HEK293 (cell line): Measurements from ENCODE around the gene MCRIP2.

Experiments used
- CTCF ChIA-PET: fragments of 350-600 bp; formaldehyde crosslinking; extraction: SDS; loops from one replicate; lab custom pipeline; 2021; ENCODE audit warnings: antibody characterized with exemption; lab: Yijun Ruan, JAX
- POLR2A ChIA-PET: fragments of 300-600 bp; formaldehyde crosslinking; extraction: SDS; loops from one replicate; lab custom pipeline; 2020; ENCODE audit warnings: antibody characterized with exemption, inconsistent platforms; lab: Yijun Ruan, JAX
- H3K27ac ChIP-seq: fragments of 200-500 bp; sonication (Bioruptor generic); 2 replicates; pipeline ENCODE4 v1.5.1; 2014; ENCODE audit warnings: low read depth, low read length, control low read depth, inconsistent platforms; ENCODE audit errors: extremely low read depth
- H3K36me3 ChIP-seq, 2 experiments: fragments of 200-500 bp in 1 of 2; sonication (Bioruptor generic) in 1 of 2; 1 replicate in 1 of 2; 2 replicates in 1 of 2; pipeline ENCODE4 v1.5.1; 2014 to 2017; ENCODE audit warnings: inconsistent platforms in 2 of 2, low read length in 2 of 2; ENCODE audit not compliant: control insufficient read depth in 2 of 2, insufficient read depth in 1 of 2
- H3K4me1 ChIP-seq: fragments of 200-500 bp; sonication (Bioruptor generic); 2 replicates; pipeline ENCODE4 v1.5.1; 2014; ENCODE audit warnings: mild to moderate bottlenecking, low read length, inconsistent platforms; ENCODE audit not compliant: control insufficient read depth, insufficient read depth
- H3K4me3 ChIP-seq: 2 replicates; pipeline ENCODE4 v1.5.1; 2011; ENCODE audit warnings: low read depth, mild to moderate bottlenecking, control low read depth, low read length, moderate library complexity
- H3K9me3 ChIP-seq: fragments of 200-500 bp; sonication (Bioruptor generic); 2 replicates; pipeline ENCODE4 v1.5.1; 2014; ENCODE audit warnings: low read depth, low read length, inconsistent platforms; ENCODE audit not compliant: control insufficient read depth, insufficient read depth
- HIC1 ChIP-seq: fragments of 450-650 bp; formaldehyde crosslinking; IDR thresholded peaks from 2 replicates; pipeline ENCODE4 v1.5.1; 2016; ENCODE audit warnings: missing biosample characterization, missing genetic modification characterization
- ZBTB6 ChIP-seq: fragments of 450-650 bp; formaldehyde crosslinking; IDR thresholded peaks from 2 replicates; pipeline ENCODE4 v1.5.1; 2017; ENCODE audit warnings: missing biosample characterization, missing genetic modification characterization
- ZNF174 ChIP-seq: fragments of 450-650 bp; formaldehyde crosslinking; IDR thresholded peaks from 2 replicates; pipeline ENCODE4 v1.5.0; 2017; ENCODE audit warnings: missing biosample characterization, mild to moderate bottlenecking, missing genetic modification characterization
- ZNF184 ChIP-seq: fragments of 450-650 bp; IDR thresholded peaks from 2 replicates; pipeline ENCODE4 v1.5.1; 2018; ENCODE audit warnings: missing biosample characterization, mild to moderate bottlenecking, missing genetic modification characterization
- ZNF2 ChIP-seq: fragments of 450-650 bp; formaldehyde crosslinking; IDR thresholded peaks from 2 replicates; pipeline ENCODE4 v1.5.1; 2016; ENCODE audit warnings: missing biosample characterization, missing genetic modification characterization
- ZNF214 ChIP-seq: fragments of 450-650 bp; formaldehyde crosslinking; IDR thresholded peaks from 2 replicates; pipeline ENCODE4 v1.5.1; 2017; ENCODE audit warnings: missing biosample characterization, mild to moderate bottlenecking, missing genetic modification characterization, borderline replicate concordance
- ZNF266 ChIP-seq: fragments of 450-650 bp; formaldehyde crosslinking; IDR thresholded peaks from 2 replicates; pipeline ENCODE4 v1.5.1; 2016; ENCODE audit warnings: missing biosample characterization, missing genetic modification characterization, low read depth
- ZNF324 ChIP-seq: fragments of 450-650 bp; formaldehyde crosslinking; IDR thresholded peaks from 2 replicates; pipeline ENCODE4 v1.5.1; 2016; ENCODE audit warnings: missing biosample characterization, missing genetic modification characterization
- ZNF488 ChIP-seq: fragments of 450-650 bp; formaldehyde crosslinking; IDR thresholded peaks from 2 replicates; pipeline ENCODE4 v1.5.1; 2016; ENCODE audit warnings: missing biosample characterization, missing genetic modification characterization
- ZNF514 ChIP-seq: fragments of 450-650 bp; formaldehyde crosslinking; IDR thresholded peaks from 2 replicates; pipeline ENCODE4 v1.5.1; 2016; ENCODE audit warnings: missing biosample characterization, missing genetic modification characterization
- ZNF670 ChIP-seq: fragments of 450-650 bp; formaldehyde crosslinking; IDR thresholded peaks from 2 replicates; pipeline ENCODE4 v1.5.1; 2016; ENCODE audit warnings: missing biosample characterization, missing genetic modification characterization, low read depth
- ZNF785 ChIP-seq: fragments of 450-650 bp; formaldehyde crosslinking; IDR thresholded peaks from 2 replicates; pipeline ENCODE4 v1.5.1; 2016; ENCODE audit warnings: missing biosample characterization, missing genetic modification characterization
- TF ChIP-seq, protein P1 (sequence below): fragments of 450-650 bp; formaldehyde crosslinking; IDR thresholded peaks from 2 replicates; pipeline ENCODE4 v1.5.1; 2016; ENCODE audit warnings: missing biosample characterization, missing genetic modification characterization
- TF ChIP-seq, protein P2 (sequence below): fragments of 450-650 bp; IDR thresholded peaks from 2 replicates; pipeline ENCODE4 v1.5.1; 2018; ENCODE audit warnings: missing biosample characterization, missing genetic modification characterization
- TF ChIP-seq, protein P3 (sequence below): fragments of 450-650 bp; formaldehyde crosslinking; IDR thresholded peaks from 2 replicates; pipeline ENCODE4 v1.5.1; 2016; ENCODE audit warnings: missing biosample characterization, missing genetic modification characterization
- TF ChIP-seq, protein P4 (sequence below): fragments of 450-650 bp; formaldehyde crosslinking; IDR thresholded peaks from 2 replicates; pipeline ENCODE4 v1.5.1; 2016; ENCODE audit warnings: missing biosample characterization, missing genetic modification characterization
- TF ChIP-seq, protein P5 (sequence below): fragments of 450-650 bp; formaldehyde crosslinking; IDR thresholded peaks from 2 replicates; pipeline ENCODE4 v1.5.1; 2016; ENCODE audit warnings: missing biosample characterization, missing genetic modification characterization

Gene MCRIP2

GRCh38 chr16:626787-627453 lies 14.7 kb upstream of the MCRIP2 start:
- Histone ChIP-seq H3K27ac (no peak overlapping the region), H3K9me3 (no peaks in the 10 kb centered on the region), H3K4me3 (no peak overlapping the region), H3K36me3 (no peaks in the 10 kb centered on the region), H3K4me1 (peaks cover 2% of the 10 kb centered on the region; the same call in 1 of the 2 replicates)
- ChIA-PET POLR2A (no interaction called here), CTCF (no interaction called here)
- TF ChIP-seq, protein P1, sequence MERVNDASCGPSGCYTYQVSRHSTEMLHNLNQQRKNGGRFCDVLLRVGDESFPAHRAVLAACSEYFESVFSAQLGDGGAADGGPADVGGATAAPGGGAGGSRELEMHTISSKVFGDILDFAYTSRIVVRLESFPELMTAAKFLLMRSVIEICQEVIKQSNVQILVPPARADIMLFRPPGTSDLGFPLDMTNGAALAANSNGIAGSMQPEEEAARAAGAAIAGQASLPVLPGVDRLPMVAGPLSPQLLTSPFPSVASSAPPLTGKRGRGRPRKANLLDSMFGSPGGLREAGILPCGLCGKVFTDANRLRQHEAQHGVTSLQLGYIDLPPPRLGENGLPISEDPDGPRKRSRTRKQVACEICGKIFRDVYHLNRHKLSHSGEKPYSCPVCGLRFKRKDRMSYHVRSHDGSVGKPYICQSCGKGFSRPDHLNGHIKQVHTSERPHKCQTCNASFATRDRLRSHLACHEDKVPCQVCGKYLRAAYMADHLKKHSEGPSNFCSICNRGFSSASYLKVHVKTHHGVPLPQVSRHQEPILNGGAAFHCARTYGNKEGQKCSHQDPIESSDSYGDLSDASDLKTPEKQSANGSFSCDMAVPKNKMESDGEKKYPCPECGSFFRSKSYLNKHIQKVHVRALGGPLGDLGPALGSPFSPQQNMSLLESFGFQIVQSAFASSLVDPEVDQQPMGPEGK (tag by site-specific recombination): peak; percentile 36; the same call in 1 of the 2 replicates
- TF ChIP-seq ZNF266 (no peak), ZNF174 (tag by site-specific recombination) (no peak), ZNF324 (tag by site-specific recombination) (0 out of 2 replicates have a peak, but pooled peaks have one; percentile 73), ZNF785 (tag by site-specific recombination) (0 out of 2 replicates have a peak, but pooled peaks have one; percentile 31), ZNF184 (tag by site-specific recombination) (0 out of 2 replicates have a peak, but pooled peaks have one; percentile 53), ZNF488 (no peak), ZNF670 (tag by site-specific recombination) (no peak), ZNF214 (tag by site-specific recombination) (no peak), ZNF514 (tag by site-specific recombination) (no peak), ZNF2 (tag by site-specific recombination) (0 out of 2 replicates have a peak, but pooled peaks have one; percentile 27), HIC1 (peak; percentile 73), ZBTB6 (tag by site-specific recombination) (peak; percentile 48; the same call in 1 of the 2 replicates)
- TF ChIP-seq, protein P2, sequence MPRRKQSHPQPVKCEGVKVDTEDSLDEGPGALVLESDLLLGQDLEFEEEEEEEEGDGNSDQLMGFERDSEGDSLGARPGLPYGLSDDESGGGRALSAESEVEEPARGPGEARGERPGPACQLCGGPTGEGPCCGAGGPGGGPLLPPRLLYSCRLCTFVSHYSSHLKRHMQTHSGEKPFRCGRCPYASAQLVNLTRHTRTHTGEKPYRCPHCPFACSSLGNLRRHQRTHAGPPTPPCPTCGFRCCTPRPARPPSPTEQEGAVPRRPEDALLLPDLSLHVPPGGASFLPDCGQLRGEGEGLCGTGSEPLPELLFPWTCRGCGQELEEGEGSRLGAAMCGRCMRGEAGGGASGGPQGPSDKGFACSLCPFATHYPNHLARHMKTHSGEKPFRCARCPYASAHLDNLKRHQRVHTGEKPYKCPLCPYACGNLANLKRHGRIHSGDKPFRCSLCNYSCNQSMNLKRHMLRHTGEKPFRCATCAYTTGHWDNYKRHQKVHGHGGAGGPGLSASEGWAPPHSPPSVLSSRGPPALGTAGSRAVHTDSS (tag by site-specific recombination): no peak
- TF ChIP-seq, protein P3, sequence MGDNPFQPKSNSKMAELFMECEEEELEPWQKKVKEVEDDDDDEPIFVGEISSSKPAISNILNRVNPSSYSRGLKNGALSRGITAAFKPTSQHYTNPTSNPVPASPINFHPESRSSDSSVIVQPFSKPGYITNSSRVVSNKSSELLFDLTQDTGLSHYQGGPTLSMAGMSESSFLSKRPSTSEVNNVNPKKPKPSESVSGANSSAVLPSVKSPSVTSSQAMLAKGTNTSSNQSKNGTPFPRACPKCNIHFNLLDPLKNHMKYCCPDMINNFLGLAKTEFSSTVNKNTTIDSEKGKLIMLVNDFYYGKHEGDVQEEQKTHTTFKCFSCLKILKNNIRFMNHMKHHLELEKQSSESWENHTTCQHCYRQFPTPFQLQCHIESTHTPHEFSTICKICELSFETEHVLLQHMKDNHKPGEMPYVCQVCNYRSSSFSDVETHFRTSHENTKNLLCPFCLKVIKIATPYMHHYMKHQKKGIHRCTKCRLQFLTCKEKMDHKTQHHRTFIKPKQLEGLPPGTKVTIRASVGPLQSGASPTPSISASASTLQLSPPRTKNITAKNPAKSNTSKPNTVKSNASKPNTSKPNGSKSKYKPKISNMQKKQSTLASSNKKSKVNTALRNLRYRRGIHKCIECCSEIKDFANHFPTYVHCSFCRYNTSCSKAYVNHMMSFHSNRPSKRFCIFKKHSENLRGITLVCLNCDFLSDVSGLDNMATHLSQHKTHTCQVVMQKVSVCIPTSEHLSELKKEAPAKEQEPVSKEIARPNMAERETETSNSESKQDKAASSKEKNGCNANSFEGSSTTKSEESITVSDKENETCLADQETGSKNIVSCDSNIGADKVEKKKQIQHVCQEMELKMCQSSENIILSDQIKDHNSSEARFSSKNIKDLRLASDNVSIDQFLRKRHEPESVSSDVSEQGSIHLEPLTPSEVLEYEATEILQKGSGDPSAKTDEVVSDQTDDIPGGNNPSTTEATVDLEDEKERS (tag by site-specific recombination): no peak
- TF ChIP-seq, protein P4, sequence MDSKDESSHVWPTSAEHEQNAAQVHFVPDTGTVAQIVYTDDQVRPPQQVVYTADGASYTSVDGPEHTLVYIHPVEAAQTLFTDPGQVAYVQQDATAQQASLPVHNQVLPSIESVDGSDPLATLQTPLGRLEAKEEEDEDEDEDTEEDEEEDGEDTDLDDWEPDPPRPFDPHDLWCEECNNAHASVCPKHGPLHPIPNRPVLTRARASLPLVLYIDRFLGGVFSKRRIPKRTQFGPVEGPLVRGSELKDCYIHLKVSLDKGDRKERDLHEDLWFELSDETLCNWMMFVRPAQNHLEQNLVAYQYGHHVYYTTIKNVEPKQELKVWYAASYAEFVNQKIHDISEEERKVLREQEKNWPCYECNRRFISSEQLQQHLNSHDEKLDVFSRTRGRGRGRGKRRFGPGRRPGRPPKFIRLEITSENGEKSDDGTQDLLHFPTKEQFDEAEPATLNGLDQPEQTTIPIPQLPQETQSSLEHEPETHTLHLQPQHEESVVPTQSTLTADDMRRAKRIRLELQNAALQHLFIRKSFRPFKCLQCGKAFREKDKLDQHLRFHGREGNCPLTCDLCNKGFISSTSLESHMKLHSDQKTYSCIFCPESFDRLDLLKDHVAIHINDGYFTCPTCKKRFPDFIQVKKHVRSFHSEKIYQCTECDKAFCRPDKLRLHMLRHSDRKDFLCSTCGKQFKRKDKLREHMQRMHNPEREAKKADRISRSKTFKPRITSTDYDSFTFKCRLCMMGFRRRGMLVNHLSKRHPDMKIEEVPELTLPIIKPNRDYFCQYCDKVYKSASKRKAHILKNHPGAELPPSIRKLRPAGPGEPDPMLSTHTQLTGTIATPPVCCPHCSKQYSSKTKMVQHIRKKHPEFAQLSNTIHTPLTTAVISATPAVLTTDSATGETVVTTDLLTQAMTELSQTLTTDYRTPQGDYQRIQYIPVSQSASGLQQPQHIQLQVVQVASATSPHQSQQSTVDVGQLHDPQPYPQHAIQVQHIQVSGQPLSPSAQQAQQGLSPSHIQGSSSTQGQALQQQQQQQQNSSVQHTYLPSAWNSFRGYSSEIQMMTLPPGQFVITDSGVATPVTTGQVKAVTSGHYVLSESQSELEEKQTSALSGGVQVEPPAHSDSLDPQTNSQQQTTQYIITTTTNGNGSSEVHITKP: no peak
- TF ChIP-seq, protein P5, sequence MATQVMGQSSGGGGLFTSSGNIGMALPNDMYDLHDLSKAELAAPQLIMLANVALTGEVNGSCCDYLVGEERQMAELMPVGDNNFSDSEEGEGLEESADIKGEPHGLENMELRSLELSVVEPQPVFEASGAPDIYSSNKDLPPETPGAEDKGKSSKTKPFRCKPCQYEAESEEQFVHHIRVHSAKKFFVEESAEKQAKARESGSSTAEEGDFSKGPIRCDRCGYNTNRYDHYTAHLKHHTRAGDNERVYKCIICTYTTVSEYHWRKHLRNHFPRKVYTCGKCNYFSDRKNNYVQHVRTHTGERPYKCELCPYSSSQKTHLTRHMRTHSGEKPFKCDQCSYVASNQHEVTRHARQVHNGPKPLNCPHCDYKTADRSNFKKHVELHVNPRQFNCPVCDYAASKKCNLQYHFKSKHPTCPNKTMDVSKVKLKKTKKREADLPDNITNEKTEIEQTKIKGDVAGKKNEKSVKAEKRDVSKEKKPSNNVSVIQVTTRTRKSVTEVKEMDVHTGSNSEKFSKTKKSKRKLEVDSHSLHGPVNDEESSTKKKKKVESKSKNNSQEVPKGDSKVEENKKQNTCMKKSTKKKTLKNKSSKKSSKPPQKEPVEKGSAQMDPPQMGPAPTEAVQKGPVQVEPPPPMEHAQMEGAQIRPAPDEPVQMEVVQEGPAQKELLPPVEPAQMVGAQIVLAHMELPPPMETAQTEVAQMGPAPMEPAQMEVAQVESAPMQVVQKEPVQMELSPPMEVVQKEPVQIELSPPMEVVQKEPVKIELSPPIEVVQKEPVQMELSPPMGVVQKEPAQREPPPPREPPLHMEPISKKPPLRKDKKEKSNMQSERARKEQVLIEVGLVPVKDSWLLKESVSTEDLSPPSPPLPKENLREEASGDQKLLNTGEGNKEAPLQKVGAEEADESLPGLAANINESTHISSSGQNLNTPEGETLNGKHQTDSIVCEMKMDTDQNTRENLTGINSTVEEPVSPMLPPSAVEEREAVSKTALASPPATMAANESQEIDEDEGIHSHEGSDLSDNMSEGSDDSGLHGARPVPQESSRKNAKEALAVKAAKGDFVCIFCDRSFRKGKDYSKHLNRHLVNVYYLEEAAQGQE: no peak
